KG1 (cell line): ENCODE data around the gene ACP1.

ENCODE experiments used
- DNase-seq: peaks from one replicate; lab custom pipeline; 2025; lab: John Stamatoyannopoulos, UW

The ACP1 gene

DNA sequence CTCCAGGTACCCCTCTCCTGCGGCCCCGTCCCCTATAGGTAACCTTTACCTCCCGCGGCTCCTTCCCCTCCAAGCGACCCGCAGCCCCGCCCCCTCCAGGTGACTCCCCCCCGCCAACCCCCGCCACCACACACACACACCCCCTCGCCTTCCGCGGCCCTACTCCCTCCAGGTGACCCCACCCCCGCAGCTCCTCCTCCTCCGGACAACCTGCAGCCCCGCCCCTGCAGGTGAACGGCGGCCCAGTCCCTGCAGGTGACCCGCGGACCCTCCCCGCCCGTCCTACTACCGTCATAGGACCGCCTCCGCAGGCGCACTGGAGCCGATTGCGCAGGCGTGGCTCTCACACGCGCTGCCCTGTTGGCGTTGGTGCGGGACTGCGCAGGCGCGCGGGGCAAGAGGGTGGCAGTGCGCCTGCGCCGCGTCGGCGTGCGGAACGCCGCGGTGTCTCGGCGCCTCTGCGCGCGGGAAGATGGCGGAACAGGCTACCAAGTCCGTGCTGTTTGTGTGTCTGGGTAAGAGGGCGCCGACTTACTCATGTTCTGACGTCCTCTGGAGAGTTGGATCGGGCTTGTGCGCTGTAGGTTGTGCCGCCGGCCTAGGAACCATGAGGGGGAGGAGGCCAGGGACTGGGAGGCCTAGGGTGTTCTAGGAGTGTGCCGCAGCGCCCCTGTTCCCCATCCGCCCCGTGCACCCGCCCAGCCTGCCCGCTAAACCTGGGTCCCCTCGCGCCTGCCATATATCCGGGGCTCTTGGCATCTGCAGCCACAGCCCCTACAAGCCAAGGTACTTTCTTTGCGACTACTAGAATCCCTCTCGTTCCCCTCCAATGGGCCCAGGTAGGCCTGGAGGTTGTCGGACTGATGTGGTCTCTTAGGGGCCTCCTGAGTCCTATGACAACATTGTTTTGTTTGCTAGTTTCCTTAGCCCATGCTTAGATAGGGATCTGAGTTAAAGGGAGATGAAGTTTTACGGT is at the start of gene ACP1:
TSS of gene ACP1 (plus strand) at position 455 of the 976 bp plus-strand sequence. CDS start at position 473, 18 bp downstream.
- DNase-seq: peak; percentile 88

DNA sequence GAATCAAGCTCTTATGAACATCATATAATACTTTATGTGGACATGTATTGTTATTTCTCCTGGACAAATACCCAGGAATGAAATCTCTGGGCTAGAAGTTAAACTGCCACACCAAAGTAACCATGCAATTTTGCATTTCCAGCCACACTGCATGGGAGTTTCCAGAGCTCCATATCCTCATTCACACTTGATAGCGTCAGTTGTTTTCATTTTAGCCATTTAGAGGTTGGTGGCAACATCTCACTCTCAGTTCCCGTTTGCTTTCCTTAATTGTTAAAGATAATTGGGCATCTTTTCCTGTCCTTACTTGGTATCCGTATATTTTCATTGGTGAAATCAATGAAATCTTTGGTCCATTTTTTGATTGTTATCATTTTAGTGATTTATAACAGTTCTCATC is 48.7 kb upstream of the ACP1 start:
- DNase-seq: no peak

DNA sequence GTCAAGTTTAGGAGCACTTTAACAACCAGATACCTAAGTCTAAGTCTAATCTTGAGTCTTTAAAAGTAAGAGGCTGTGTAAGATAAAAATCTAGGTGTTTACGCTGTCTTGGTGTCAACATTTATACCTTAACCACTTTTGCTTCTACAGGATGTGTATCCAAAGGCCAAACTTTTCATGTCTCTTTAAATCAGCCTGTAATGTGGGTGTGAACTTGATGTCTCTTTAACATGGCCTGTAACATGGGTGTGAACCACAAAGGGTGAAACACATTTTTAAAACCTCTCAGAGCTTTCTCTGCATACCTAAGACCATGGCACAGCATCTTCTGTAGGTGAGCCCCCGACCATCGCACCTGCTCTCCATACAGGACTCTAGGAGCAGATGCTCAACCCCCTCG is 41.3 kb upstream of the ACP1 start:
- DNase-seq: no peak

DNA sequence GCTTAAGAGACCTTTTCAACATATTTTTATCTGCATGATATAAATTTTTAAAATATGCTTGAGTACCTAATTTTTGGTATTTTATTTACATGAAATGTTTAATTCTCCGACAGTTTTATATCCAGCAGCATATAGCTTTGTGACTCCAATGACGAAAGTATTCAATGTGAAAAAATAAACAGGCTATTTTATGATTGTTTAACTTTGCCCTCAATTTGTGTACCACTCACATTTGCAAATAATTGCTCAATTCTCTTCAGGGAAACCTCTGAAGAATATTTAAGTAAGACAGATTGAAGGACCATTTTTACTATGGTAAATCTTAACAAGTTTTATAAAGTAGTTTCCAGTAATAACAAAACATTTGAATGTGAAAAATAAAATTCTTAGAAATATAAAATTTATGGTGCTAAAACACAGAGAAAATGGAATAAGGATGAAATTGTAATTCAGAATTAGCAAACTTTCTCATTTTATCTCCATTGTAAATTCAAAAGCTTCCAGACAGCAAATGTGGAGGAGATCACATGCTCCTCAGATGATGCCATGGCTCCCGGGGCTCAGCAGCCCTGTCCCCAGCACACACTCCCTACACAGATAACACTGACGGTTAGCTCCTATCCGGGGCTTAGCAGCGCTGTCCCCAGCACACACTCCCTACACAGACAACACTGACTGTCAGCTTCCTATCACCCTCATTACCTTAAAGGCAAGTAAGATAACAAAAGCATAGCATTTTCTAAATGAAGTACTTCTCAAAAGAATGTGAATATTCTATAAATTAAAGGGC is 40.6 kb upstream of the ACP1 start:
- no peak for DNase-seq

DNA sequence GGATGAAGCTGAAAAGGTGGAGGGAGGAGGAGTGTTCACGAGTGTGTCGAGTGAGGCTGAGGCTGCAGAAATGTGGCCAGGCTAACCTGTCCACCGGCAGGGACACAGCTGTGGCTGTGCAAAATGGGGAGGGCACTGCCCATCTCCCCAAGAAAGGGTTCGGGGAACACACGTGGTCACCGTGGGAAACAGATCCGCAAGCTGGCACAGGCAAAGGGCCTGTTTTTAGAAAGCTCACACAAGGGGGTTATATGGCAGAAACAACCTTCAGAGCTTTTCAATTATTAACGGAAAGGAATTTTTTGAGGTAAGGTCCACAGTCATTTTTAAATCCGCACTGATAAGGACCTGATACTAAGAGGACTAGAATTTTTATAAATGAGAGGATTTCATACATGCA is 36.6 kb upstream of the ACP1 start:
- no peak for DNase-seq

DNA sequence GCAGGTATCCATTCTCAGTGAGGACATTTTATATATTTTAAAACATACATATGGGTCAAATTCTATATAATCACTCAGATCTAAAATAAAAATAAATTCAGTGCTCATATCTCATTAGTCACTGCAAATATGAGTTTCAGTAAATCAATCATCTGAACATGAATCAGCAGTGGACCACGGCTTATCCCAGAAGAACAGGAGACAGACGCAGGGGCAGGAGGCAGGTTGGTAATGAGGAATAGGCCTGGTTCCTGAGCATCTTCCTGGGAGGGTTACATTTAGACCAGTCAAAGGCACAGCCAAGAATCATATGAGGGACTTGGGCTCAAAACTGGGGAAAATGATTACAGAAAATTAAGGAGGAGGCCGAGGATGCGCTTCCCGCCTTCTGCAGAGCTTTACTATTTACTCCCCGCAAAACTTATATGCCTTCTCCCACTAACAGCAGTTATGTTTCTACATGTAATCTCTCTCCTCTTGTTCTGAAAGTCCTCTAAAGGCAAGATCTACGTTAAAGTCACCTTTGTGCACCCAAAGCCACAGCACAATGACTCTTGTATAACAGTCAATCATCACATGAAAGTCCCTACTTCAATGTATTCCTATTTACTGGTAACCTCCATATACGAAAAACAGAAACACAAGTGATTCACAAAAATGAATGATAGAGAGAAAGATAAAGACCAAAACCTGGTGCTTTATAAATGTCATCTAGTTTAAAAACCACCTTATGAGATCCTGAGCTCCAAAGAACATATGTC is 36.0 kb upstream of the ACP1 start:
- DNase-seq: no peak

DNA sequence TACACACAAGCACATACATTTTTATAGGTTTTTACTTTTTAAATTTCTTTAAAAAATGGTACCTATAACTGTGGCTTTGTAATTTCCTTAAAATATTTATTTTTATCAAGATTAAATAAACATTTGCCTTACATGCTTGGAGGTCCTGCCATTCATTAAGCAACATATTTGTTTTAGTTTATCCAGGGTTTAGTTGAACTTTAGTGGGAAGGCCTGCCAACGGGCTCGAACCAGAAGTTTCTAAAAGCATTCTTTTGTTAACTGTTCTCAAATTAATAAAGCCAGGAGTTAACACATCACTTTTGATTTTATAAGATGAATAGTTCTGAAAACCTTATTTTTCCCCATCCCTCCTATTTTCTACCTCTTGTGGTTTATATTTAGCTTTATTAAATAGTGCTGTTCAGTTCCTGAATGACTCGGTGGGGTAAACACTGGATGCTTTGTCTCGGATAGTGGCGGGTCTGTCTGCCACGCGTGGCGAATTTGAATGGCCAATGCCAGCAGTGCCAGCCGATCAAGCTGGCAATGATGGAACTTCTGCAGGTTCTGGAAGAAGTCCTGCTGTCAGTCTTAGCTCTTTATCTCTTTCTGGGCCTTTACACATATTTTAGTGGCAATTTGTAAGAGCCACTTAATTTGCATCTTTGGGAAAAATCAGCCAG is 33.1 kb upstream of the ACP1 start:
- DNase-seq: no peak

DNA sequence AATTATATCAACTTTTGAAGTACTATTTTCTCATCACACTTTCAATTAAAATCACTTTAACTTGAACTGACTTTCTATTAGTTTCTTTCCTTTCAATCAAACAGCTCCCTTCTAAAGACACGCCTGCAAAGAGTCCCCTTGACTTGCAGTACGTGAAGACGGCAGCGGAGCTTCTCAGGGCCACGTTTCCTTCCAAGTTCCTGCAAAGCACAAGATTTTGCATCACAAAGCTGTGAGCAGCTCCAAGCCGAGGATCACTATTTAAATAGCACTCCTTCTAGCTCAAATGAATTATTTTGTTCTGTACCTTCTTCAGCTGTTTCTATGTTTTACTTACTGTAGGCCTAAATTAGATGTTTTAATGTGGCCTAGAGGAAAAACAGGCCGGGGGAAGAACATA is 31.7 kb upstream of the ACP1 start:
- DNase-seq: no peak

DNA sequence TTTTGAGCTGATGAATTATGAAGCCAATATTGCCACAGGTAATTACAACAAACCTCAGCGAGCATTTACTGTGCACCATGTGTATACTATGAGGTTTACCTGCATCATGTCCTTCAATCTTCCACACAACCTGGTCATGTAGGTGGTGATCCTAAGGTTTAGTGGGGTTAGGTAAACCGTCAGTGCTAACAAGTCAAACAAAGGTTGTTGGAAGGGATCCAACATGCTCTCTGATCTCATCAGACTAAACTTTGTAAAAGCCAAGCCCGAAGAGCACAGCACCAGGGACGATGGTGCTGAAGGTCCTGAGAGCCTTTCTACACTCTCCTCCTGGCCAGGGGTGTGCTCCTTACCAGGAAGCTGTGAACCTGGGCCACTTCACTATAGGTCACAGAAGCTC is 30.3 kb upstream of the ACP1 start:
- no peak for DNase-seq

DNA sequence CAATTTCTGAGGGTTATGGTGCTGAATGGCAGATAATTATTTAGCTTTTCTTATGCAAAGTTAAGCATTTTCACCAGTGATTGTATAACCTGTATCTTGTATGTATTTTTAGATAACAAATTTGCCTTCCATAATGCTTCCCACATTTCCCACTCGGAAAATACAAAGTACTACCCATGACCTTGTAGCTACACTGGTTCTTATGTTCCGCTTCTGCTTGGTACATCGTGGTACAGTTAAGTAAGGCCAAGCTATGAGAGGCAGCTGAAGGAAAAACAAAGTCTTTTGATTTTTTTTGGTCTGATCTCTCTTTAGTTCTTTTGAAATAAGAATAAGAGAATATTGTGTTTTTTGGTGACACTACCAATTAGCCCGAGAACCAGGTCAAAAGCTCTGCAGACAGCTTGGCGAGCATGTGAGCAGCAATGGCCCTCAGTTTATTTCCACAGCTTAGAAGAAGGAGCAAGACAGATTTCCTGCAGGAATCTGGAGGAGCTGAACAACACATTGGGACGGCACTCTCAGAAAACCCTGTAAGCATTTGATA is 27.7 kb upstream of the ACP1 start:
- DNase-seq: no peak

DNA sequence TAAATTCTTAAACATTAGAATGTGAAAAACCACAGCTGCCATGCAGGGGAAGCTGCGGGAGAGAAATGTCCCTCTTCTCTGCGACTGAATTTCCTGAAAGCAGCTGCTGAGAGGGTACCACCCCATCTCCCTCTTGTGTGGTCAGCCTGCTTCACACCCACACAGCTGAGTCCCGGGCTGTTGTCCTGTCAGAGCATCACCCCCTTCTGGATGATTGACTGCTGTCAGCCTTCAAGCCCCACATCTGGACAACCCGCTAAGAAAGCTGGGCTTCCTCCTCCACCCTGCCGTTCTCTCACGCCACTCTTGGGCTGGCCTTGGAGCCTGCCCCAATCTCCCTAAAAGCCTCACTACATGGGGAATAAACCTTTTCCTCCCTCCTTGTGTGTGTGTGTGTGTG is 26.9 kb upstream of the ACP1 start:
- no peak for DNase-seq

DNA sequence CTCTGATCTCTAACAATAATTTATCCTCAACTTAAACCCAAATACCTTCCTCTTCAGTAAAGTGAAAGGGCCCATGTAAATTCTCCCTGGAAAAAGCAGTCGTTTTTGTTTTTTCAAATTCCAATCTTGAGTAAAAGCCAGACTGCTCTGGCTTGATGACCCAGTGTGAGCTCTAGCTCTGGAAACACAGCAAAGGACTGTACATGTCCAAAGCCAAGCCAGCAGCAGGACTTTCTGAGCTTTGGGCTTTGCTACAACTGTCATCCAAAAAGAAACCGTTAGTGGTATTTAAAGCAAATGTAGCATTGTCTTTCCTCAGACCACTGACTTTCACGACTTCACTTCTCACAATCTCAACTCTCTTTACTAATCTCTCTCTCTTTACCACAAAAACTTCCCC is 26.3 kb upstream of the ACP1 start:
- no peak for DNase-seq

DNA sequence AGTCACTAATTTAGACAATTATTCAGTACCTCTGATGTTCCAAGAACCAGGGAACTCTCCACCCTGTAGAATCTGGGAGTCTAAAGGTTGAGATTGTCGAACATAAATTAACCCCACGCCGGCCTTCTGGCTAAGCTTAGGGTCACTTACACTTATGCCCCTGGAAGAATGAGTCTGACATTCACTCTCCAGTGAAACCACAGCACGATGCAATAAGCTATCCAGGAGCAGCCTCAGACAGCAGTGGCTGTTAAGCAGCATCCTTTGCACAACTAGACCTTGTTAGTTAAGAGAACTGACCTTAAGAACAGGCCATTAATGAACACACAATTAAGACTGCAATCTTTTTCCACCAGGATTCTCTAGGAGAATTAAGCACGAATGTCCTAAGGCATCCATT is 25.9 kb upstream of the ACP1 start:
- DNase-seq: no peak

DNA sequence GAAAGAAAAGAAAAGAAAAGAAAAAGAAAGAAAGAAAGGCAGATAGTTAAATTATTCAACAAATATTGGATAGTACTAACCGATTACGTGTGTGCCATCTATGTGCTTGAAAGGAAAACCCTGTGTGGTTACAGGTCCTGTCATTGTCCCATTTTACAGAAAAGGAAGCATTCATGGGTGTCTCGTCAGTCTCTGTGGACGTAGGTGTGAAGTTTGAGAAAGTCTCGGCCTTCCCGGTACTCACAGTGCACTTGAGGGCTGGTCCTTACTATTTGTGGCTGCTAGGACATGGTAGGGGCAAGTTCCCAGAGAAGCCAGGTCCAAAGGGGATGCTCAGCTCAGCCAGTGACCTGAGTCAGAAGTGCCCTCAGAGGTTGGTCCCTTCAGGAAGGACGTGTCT is 20.2 kb upstream of the ACP1 start:
- DNase-seq: no peak

DNA sequence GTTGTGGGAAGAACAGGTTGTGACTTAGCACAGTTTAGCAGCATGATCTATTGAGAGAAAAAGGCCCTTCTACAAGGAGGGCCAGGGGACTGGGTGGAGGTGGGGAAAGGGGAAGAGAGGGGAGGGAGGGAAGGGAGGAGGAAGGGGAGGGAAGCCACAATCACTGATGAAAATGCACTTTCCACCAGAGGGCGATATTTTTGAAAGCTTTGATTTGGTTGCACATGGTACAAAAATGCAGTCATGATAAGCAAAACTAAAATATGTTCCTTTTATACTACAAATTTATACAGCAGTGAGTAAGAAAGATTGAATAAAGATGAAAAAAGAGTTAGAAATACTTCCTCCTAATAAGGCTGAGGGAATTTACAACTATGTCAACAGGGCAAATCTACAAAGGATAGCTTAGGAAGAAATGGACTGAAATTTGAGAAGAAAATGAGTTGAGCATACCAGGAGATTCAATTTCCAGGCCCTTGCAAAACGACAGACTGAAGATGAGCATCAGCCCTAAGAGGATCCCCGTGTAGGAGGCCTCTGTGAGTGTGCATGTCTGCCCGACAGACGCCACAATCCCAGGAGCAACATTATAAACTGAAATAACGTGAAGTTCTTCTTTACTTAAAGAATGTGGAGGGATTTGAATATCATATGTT is 18.1 kb upstream of the ACP1 start:
- peak; percentile 38 for DNase-seq

DNA sequence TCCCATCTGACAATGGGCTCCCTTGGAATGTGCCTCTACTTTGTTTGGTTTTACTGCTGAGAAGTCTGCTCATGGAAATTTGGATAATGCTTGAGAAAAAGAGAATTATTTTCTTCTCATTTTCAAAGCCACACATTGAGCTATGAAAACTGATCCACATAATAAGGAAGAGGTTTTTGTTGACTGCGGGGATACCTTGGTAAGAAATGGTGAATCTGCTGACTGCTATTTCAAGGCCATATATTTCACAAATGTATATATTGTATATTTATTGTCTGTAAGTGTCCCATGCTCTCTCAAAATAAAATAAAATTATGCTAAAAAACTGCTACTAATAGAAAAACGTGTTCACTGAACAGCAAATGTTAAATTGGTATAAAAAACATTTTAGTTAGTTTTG is 16.0 kb upstream of the ACP1 start:
- DNase-seq: no peak

DNA sequence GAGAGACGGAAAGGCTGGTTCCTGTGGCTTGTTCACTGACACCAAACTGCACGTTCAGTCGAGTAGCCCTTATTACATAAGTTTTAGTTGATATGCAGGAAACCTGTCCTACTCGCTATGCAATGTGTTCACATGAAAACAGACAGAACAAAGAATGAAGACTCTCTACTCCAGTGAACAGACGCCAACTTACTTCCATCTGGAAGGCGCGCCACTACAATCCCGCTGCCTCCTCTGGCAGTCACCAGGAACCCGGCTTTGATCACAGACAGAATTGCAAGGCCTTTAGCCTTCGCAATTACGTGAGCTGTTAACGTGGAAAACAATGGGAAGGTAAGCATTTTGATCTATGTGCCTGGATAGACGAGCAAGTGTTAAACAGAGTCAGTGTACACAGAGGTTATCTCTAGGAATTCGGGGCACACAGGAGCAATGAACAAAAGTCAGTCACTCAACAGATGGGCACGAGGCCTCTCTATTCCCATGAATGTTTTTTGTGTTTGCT is 15.2 kb upstream of the ACP1 start:
- no peak for DNase-seq

DNA sequence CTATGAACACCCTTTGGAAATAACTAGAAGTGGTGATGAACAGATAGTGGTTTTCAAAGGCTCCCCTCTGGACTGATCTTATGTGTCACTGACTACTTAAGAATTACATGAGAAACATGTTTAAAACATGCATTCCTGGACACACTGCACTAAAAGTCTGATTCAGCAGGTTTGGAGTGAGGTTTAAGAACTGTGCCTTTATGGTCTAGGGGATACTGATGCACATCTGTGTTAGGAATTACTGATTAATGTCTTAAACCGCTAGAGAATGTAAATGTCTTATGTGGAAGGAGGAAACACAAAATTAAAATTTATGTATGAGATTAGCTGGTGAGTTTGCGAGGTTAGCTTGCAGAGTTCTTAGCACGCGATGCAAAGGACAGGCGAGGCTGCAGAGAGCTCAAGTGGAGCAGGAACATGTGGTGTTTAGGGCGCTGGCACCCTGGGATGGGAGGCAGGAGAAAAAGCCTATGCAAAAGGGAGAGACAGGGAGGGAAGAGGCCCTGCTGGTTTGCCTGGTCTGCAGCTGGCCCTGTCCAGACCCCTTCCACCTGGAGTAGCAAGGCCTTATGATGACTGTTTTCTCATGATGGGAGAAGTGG is 12.6 kb upstream of the ACP1 start:
- no peak for DNase-seq

DNA sequence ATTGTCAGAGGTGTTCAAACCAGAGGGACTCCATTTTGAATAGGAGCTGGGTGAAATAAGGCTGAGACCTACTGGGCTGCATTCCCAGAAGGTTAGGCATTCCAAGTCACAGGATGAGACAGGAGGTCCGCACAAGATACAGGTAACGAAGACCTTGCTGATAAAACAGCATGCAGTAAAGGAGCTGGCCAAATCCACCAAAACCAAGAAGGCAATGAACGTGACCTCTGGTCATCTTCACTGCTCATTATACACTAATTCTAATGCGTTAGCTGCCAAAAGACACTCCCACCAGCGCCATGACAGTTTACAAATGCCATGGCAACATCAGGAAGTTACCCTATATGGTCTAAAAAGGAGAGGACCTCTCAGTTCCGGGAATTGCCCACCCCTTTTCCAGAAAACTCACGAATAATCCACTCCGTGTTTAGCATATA is 11.5 kb upstream of the ACP1 start:
- no peak for DNase-seq

DNA sequence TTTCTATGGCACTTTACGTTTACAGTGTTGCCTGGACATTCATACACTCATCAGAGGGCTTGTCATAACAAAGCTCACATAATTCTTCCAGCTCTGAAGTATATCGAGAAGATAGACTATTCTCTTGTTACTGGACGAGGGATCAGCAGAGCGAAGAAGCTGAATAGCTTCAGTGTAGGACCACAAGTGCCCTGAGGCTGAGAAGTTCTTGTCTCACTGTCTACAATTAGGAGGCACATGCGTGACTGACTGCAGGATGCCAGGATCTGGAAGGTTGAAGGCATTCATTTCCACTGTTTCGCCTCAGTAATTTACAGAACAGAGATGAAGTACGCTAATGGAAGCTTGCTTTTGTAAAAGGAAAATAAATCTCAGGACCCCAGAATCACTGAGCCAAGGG is 10.5 kb upstream of the ACP1 start:
- DNase-seq: no peak
